Measurements from ENCODE around the gene CCNL2. TPM values are rescaled to one million over a fixed set of nuclear protein-coding genes. Genes with fewer than 3 reads are reported as not detected.

Gene CCNL2
- total and polyA plus RNA-seq, 7 donors: 40.2 to 71.8 (median 52.0) TPM

- no peaks in the 10 kb centered on the region for H3K27me3 ChIP-seq (ENCODE audit: insufficient read depth in 3 of 3, low read length in 2 of 3)
- peak; percentile 62 to 75 (median 72) for ATAC-seq
- peak; percentile 37 for TF ChIP-seq CTCF (IDR thresholded peaks at IDR 0.05)
- peaks cover 53% of the 10 kb centered on the region for H3K4me1 ChIP-seq
- peak overlapping the region; percentile 97 for H3K27ac ChIP-seq
- H3K4me3 ChIP-seq: peak overlapping the region; percentile 73
- 45 to 55% (median 47%) methylated on average over 13 to 15 of the region's 15 CpGs for WGBS, 3 donors
- no peaks in the 10 kb centered on the region for H3K9me3 ChIP-seq
- peaks cover 4 to 16% of the 10 kb centered on the region in 2 donors for H3K36me3 ChIP-seq (ENCODE audit: insufficient read depth in 1 of 2, low read depth in 1 of 2)
- intact Hi-C loops (cut with DNase I): loop anchor here in 1 of 2 donors (5.0 kb wide), 1 partner anchor 38 kb away; the partner anchor contains the start of genes ACAP3 and PUSL1
- peak; percentile 67 to 86 for DNase-seq
Measured at GRCh38 chr1:1344655-1345361, 54.3 kb downstream of the CCNL2 start.

- H3K27me3 ChIP-seq (ENCODE audit: insufficient read depth in 3 of 3, low read length in 2 of 3): no peaks in the 10 kb centered on the region
- peaks cover 53% of the 10 kb centered on the region for H3K4me1 ChIP-seq
Measured at GRCh38 chr1:1343811-1344421, 55.2 kb downstream of the CCNL2 start.

GRCh38 chr1:1342584-1343115, 56.5 kb downstream of the CCNL2 start:
- WGBS, 3 donors: 78% methylated on average over 17 to 18 of the region's 18 CpGs
- TF ChIP-seq CTCF (IDR thresholded peaks at IDR 0.05): no peak
- no peak overlapping the region for H3K4me3 ChIP-seq
- peaks cover 51% of the 10 kb centered on the region for H3K4me1 ChIP-seq
- no peak overlapping the region for H3K27ac ChIP-seq
- no peaks in the 10 kb centered on the region for H3K27me3 ChIP-seq (ENCODE audit: insufficient read depth in 3 of 3, low read length in 2 of 3)
- no peaks in the 10 kb centered on the region for H3K9me3 ChIP-seq
- peaks cover 6 to 34% of the 10 kb centered on the region in 2 donors for H3K36me3 ChIP-seq (ENCODE audit: insufficient read depth in 1 of 2, low read depth in 1 of 2)
- no peak for DNase-seq
- intact Hi-C loops (cut with DNase I): loop anchor here in 1 of 2 donors (2.0 kb wide), 1 partner anchor 14 kb away; no protein-coding TSS in a partner anchor
- no peak for ATAC-seq

More at GRCh38 chr1:1343811-1344421, 55.2 kb downstream of the CCNL2 start:
- H3K36me3 ChIP-seq (ENCODE audit: insufficient read depth in 1 of 2, low read depth in 1 of 2): peaks cover 4 to 23% of the 10 kb centered on the region in 2 donors
- H3K27ac ChIP-seq: peak overlapping the region; percentile 97
- peak overlapping the region; percentile 73 for H3K4me3 ChIP-seq
- intact Hi-C loops (cut with DNase I): loop anchor here in 1 of 2 donors (2.0 kb wide), 1 partner anchor 15 kb away; no protein-coding TSS in a partner anchor
- DNase-seq: peak; percentile 69 to 92
- 32 to 45% (median 41%) methylated on average over 23 to 24 of the region's 24 CpGs for WGBS, 3 donors
- ATAC-seq: peak; percentile 63 to 78 (median 76)
- no peaks in the 10 kb centered on the region for H3K9me3 ChIP-seq
- no peak for TF ChIP-seq CTCF (IDR thresholded peaks at IDR 0.05)

GRCh38 chr1:1342061-1342562, 57.0 kb downstream of the CCNL2 start:
- H3K36me3 ChIP-seq (ENCODE audit: insufficient read depth in 1 of 2, low read depth in 1 of 2): peaks cover 6 to 38% of the 10 kb centered on the region in 2 donors
- no peak overlapping the region for H3K27ac ChIP-seq
- no peak for TF ChIP-seq CTCF (IDR thresholded peaks at IDR 0.05)
- ATAC-seq (no peak), DNase-seq (no peak)
- no peaks in the 10 kb centered on the region for H3K27me3 ChIP-seq (ENCODE audit: insufficient read depth in 3 of 3, low read length in 2 of 3)
- 88 to 91% (median 89%) methylated on average over 25 to 28 of the region's 28 CpGs for WGBS, 3 donors
- H3K9me3 ChIP-seq: no peaks in the 10 kb centered on the region
- no peak overlapping the region for H3K4me3 ChIP-seq
- intact Hi-C loops (cut with DNase I): loop anchor here in 1 of 2 donors (2.0 kb wide), 1 partner anchor 13 kb away; no protein-coding TSS in a partner anchor
- peaks cover 46% of the 10 kb centered on the region for H3K4me1 ChIP-seq
